ENCODE measurements around the gene SNAPC4.
"Not testable (repeated sequence)": the region's sequence is repeated elsewhere in the genome, so short reads cannot be mapped to it uniquely, and the experiment has no call there.

Gene SNAPC4

GRCh38 chr9:136410500-136411287, 10.7 kb upstream of the SNAPC4 start, which contains the start of the genes ENTR1 and PMPCA:
ENTR1 (minus strand) TSS chr9:136410614; CDS start chr9:136410397, 217 bp downstream.
PMPCA (plus strand) TSS chr9:136410658; CDS start chr9:136410669, 11 bp downstream.
- peak; percentile 88 for DNase-seq (ENCODE audit: low read depth)

DNA sequence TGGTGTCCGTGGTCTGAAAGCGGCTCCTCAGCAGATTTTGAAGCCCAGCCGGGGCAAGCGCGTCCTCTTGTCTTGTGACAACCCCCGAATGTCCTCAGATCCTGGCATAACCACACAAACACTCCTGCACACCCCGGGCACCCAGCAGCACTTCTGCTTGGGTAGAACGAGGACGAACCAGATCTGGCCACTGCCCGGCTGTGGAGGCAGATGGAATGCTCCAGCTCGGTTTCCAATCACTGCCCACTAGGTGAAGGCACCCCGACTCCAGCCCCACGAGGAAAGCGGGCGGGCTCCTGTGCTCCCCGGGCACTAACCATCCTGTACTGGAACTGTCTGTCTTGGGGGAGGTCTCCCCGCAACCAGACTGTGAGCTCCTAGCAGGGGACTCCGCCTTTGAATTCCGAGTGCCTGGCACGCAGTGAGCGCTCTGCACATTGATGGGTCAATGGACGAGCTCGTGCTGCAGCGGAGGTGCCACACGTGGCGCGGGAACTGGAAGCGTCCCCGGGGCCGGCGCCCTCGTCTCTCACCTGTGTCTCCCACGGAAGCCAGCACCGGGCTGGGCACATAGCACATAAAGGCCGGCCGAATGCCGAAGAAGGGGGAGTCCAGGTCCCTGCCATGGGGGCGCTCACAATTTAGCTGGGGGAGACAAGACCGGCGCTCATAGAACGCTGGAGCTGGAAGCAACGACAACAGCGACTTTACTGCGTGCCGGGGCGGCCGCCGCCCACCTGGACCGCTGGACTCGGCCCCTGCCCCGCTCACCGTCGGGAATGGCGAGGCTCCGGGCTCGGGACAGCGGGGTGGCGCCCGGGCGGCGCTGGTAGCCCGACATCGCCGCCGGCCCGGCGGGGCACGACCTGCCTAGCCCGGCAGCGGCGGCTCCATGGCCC, 9.8 kb upstream of the SNAPC4 start:
- DNase-seq (ENCODE audit: low read depth): peak; percentile 58

GRCh38 chr9:136407911-136408310, 7.9 kb upstream of the SNAPC4 start:
- DNase-seq (ENCODE audit: low read depth): no peak

DNA sequence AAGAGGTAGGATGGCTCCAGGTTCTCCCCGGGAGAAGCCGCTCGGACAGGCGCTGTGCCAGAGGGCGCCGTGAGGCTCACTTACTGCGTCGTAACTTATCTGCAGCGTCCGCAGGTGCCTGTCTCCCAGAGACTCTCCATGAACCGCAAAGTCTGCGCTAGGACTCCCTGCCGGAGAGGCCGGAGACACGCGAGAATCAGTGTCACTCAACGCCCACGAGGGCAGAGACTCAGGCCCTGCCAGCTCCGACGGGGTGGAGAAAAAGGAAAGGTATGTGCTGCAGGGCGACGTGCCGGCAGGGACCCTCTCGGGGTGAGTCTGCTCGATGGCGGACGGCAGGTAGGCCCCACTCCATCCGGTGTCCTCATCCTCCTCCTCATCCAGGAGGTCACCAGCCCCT, 7.1 kb upstream of the SNAPC4 start:
- DNase-seq (ENCODE audit: low read depth): not testable (repeated sequence)

GRCh38 chr9:136405904-136406303, 5.9 kb upstream of the SNAPC4 start:
- not testable (repeated sequence) for DNase-seq (ENCODE audit: low read depth)

- no peak for DNase-seq (ENCODE audit: low read depth)
Measured at GRCh38 chr9:136405481-136405880, 5.5 kb upstream of the SNAPC4 start.

GRCh38 chr9:136404801-136405136, 4.8 kb upstream of the SNAPC4 start:
- DNase-seq (ENCODE audit: low read depth): no peak

- DNase-seq (ENCODE audit: low read depth): no peak
Measured at GRCh38 chr9:136403915-136404800, 4.2 kb upstream of the SNAPC4 start.

DNA sequence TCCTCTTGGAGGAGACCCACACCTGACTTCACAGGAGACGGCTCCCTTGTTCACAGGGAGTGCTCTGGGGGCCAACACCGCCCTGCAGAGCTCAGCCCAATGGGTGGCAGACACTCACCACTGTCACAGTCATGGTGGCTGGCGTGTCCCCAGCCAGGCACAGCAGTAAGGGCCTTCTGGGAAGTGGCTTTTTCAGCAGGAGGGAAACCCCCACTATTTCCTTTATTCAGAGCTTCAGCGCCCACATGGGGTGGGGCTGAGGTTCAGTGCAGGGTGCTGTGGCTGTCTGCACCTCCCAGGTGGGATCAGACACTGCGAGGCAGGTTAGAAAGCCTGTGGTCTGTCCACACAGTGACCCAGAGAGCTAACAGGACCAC, 3.6 kb upstream of the SNAPC4 start:
- no peak for DNase-seq (ENCODE audit: low read depth)

- DNase-seq (ENCODE audit: low read depth): no peak
Measured at GRCh38 chr9:136402067-136402466, 2.1 kb upstream of the SNAPC4 start.

DNA sequence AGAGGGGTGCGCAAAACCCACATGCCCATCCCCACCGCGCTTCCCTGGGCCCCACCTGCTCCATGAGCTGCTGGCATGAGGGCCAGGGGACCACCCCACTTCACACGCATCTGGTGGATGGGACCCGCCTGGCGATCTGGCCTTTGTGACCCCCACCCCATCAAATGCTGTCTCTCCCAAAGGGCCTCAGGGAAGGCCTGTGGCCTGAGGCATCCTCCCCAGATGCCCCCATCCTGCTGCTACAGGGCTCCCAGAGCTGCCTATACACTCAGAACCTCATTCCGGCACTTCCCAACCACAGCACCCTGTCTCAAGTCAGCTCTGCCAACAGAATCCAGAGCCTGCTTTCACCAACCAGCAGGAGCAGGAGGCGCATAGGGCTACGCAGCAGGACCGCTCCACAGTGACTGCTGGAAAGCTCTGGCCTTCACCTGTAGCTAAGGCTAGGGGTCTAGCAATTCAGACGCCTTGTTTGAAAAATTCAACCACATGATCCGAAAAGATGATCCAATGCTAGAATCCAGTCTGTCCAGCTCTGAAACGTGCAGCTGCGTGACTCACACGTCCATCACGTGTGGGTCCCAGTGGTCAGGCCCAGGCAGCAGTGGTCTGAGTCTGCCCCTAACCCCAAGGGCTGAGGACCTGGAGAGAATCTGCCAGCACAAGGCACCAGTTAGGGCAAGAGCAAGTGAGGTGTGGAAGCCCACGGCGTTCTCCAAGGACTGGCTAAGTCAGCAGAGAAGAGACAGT, 1.4 kb upstream of the SNAPC4 start:
- no peak for DNase-seq (ENCODE audit: low read depth)

GRCh38 chr9:136399176-136400037, 563 bp downstream of the SNAPC4 start:
- peak; percentile 11 for DNase-seq (ENCODE audit: low read depth)

GRCh38 chr9:136398286-136398685, 1.7 kb downstream of the SNAPC4 start:
- no peak for DNase-seq (ENCODE audit: low read depth)

GRCh38 chr9:136397643-136398042, 2.3 kb downstream of the SNAPC4 start:
- DNase-seq (ENCODE audit: low read depth): no peak

DNA sequence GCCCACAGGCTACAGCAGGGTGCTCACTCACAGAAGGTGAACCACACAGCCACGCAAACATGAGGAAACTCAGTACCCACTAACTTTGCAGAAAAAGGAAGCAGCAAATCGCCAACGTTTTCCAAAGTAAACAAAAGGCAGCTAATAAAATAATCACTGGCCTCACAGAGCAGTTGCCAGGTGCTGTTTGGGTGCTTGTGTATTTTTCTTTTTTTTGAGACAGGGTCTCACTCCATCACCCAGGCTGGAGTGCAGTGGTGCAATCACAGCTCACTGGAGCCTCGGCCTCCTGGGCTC, 3.8 kb downstream of the SNAPC4 start:
- DNase-seq (ENCODE audit: low read depth): no peak

DNA sequence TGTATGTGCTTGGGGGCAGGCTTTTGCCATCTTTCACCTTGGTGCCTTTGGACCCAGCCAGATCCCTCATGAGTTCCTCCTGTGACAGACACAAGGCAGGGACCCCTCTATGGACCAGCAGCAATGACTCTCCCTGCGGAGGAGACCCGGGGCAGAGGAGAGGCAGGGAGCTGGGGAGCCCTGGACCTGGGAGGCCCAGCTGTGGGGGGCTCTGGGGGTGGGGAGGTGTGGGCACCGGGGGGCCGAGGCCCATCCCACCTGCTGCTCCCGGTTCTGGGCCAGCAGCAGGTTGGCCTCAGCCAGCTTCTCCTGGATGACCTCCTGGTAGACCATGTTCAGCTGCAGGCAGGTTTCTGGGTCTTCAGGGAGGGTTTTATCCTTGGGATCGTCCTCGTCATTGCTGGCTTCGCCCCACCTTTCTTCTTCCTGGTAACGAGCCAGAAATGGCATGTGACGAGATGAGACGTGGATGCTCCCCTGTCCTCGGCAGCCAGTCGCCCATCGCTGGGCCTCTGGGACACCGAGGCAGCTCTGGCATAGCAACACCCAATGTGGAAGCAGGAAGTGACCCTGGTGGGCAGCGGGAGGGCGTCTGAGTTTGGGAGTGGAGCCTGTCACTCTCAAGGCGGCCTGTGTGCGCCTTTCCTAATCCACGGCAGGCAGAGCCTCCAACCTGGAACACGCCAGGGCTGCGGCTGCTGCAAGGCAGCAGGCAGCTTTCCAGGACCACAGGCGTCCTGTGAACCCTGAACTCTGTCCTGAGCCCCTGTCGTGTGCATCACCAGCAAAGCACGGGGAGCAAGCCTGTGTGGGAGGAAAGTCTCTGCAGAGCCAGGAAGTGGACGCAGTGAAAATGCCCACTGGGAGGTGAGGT, 4.4 kb downstream of the SNAPC4 start:
- DNase-seq (ENCODE audit: low read depth): no peak

DNA sequence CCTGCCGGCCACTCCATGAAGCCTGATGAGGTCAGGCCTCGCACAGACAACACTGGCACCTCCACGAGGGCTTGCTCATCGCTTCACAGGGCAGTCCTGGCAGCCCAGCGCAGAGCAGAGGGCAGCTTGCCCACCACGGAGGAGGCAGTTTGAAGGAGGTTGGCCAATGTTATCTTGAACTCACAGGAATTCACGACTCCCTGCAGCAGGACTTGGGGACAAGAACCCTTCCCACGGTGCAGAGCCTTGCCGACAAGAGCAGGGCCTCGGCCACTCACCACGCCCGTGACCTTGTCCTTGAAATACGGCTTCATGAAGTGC, 5.0 kb downstream of the SNAPC4 start:
- no peak for DNase-seq (ENCODE audit: low read depth)

DNA sequence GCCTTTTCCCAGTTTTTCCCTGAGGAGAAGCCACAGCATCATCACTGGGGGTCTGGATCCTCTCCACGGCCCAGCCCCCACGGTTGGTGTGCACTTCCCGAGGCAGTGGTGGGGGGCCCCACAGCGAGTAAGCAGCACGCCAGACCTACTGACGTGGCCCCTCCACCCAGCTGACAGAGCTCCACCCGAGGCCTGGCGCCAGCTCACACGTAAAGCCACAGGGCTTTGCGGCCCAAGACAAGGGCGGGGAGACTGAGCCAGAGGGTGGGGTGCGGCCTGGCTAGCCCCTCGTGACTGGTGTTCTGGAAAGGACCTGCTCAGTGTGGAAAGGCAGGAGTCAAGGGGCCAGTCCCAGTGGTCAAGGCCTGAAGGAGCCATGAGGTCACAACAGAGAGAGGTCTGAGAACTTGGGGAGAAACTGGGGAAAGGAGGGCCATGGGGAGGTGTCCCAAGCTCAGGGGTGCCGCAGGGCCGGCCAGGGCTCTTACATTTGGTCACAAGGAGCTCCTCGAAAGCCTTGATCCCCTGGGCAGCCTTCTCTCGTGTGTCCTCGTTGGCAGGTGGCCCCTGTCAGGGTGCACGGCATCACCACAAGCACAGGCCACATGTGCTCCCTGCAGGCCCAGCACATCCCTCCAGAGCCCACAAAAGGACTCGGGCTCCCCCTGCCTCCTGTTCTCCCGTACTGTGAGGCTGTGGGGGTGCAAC, 5.5 kb downstream of the SNAPC4 start:
- DNase-seq (ENCODE audit: low read depth): no peak

DNA sequence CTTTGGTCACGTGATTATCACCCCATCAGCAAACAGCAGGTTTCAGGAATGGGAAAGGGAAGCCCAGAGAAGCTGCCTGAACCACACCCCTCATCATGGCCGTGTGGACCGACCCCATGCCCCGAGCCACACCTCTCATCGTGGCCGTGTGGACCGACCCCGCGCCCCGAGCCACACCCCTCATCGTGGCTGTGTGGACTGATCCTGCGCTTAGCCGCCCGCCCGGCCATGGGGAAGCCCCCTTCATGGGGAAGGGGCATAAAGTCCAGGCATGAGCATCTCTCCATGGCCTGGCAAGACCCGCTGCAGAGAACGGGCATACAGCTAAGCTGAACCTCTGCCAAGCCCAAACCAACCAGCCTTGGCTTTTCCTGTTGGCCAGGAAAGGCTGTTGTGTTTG, 6.4 kb downstream of the SNAPC4 start:
- no peak for DNase-seq (ENCODE audit: low read depth)

Measured in EH (cell line).